ENCODE data around the gene P4HB.

Gene P4HB

GRCh38 chr17:81890447-81891302 is 30.3 kb upstream of the P4HB start:
- Histone ChIP-seq H3K4me3 (replicated peaks; ENCODE audit: insufficient read depth, low read length) (peak overlapping the region; percentile 85), H3K27ac (replicated peaks) (peak overlapping the region; percentile 87), H3K27me3 (ENCODE audit: insufficient read depth, poor library complexity, severe bottlenecking) (no peaks in the 10 kb centered on the region)
- DNase-seq (ENCODE audit: low read depth in 1 of 2, low spot score in 1 of 2) = peak in 1 of 2 experiments; percentile 36
- TF ChIP-seq POLR2AphosphoS5 (IDR thresholded peaks at IDR 0.05; ENCODE audit: low read depth) = no peak; the same call in none of the 2 replicates

GRCh38 chr17:81889602-81890001 is 29.3 kb upstream of the P4HB start:
- no peak for DNase-seq (ENCODE audit: low read depth in 1 of 2, low spot score in 1 of 2)
- Histone ChIP-seq H3K4me3 (replicated peaks; ENCODE audit: insufficient read depth, low read length) (no peak overlapping the region), H3K27me3 (ENCODE audit: insufficient read depth, poor library complexity, severe bottlenecking) (no peaks in the 10 kb centered on the region), H3K27ac (replicated peaks) (peak overlapping the region; percentile 87)
- TF ChIP-seq REST (IDR thresholded peaks at IDR 0.05; ENCODE audit: insufficient replicate concordance, low read depth) (no peak), CTCF (IDR thresholded peaks at IDR 0.05; ENCODE audit: insufficient read depth, low read length) (no peak), SPI1 (IDR thresholded peaks at IDR 0.05; ENCODE audit: borderline replicate concordance, low read depth) (no peak), GABPA (IDR thresholded peaks at IDR 0.05; ENCODE audit: low read depth) (no peak), POLR2AphosphoS5 (IDR thresholded peaks at IDR 0.05; ENCODE audit: low read depth) (no peak)

GRCh38 chr17:81888988-81889595 is 28.8 kb upstream of the P4HB start:
- no peak for DNase-seq (ENCODE audit: low read depth in 1 of 2, low spot score in 1 of 2)
- H3K27me3 ChIP-seq (ENCODE audit: insufficient read depth, poor library complexity, severe bottlenecking) = no peaks in the 10 kb centered on the region
- TF ChIP-seq SPI1 (IDR thresholded peaks at IDR 0.05; ENCODE audit: borderline replicate concordance, low read depth) (no peak), POLR2AphosphoS5 (IDR thresholded peaks at IDR 0.05; ENCODE audit: low read depth) (no peak), GABPA (IDR thresholded peaks at IDR 0.05; ENCODE audit: low read depth) (no peak), REST (IDR thresholded peaks at IDR 0.05; ENCODE audit: insufficient replicate concordance, low read depth) (no peak), CTCF (IDR thresholded peaks at IDR 0.05; ENCODE audit: insufficient read depth, low read length) (no peak)
- H3K4me3 ChIP-seq (replicated peaks; ENCODE audit: insufficient read depth, low read length) = no peak overlapping the region
- no peak overlapping the region for H3K27ac ChIP-seq (replicated peaks)

GRCh38 chr17:81888105-81888987 is 28.0 kb upstream of the P4HB start:
- H3K27ac ChIP-seq (replicated peaks) = no peak overlapping the region
- TF ChIP-seq GABPA (IDR thresholded peaks at IDR 0.05; ENCODE audit: low read depth) (no peak), REST (IDR thresholded peaks at IDR 0.05; ENCODE audit: insufficient replicate concordance, low read depth) (no peak), POLR2AphosphoS5 (IDR thresholded peaks at IDR 0.05; ENCODE audit: low read depth) (no peak), SPI1 (IDR thresholded peaks at IDR 0.05; ENCODE audit: borderline replicate concordance, low read depth) (no peak), CTCF (IDR thresholded peaks at IDR 0.05; ENCODE audit: insufficient read depth, low read length) (no peak)
- no peaks in the 10 kb centered on the region for H3K27me3 ChIP-seq (ENCODE audit: insufficient read depth, poor library complexity, severe bottlenecking)
- no peak overlapping the region for H3K4me3 ChIP-seq (replicated peaks; ENCODE audit: insufficient read depth, low read length)
- DNase-seq (ENCODE audit: low read depth in 1 of 2, low spot score in 1 of 2) = no peak

All from HL-60 (cell line).